KOPT-K1 (cell line): Measurements from ENCODE around the gene RIMBP3B.
"Not testable (repeated sequence)": the region's sequence is repeated elsewhere in the genome, so short reads cannot be mapped to it uniquely, and the experiment has no call there.

ENCODE experiments used
- H3K27ac ChIP-seq: fragments of 200-600 bp; sonication (generic); 2 replicates; pipeline ENCODE4 v1.5.1; 2016; ENCODE audit warnings: antibody characterized with exemption, mild to moderate bottlenecking, low read depth, low read length; ENCODE audit not compliant: poor library complexity, severe bottlenecking
- H3K36me3 ChIP-seq: fragments of 200-600 bp; sonication (generic); 2 replicates; pipeline ENCODE4 v1.5.1; 2017; ENCODE audit warnings: antibody characterized with exemption, mild to moderate bottlenecking, low read length, moderate library complexity; ENCODE audit not compliant: insufficient read depth
- H3K9me3 ChIP-seq: fragments of 200-600 bp; sonication (generic); 2 replicates; pipeline ENCODE4 v1.5.1; 2017; ENCODE audit warnings: antibody characterized with exemption, low read length, mild to moderate bottlenecking; ENCODE audit not compliant: insufficient read depth, poor library complexity, severe bottlenecking

The RIMBP3B gene

GRCh38 chr22:21394613-21395012 lies 11.1 kb downstream of the RIMBP3B start:
- H3K9me3 ChIP-seq, H3K27ac ChIP-seq, H3K36me3 ChIP-seq: not testable (repeated sequence)

DNA sequence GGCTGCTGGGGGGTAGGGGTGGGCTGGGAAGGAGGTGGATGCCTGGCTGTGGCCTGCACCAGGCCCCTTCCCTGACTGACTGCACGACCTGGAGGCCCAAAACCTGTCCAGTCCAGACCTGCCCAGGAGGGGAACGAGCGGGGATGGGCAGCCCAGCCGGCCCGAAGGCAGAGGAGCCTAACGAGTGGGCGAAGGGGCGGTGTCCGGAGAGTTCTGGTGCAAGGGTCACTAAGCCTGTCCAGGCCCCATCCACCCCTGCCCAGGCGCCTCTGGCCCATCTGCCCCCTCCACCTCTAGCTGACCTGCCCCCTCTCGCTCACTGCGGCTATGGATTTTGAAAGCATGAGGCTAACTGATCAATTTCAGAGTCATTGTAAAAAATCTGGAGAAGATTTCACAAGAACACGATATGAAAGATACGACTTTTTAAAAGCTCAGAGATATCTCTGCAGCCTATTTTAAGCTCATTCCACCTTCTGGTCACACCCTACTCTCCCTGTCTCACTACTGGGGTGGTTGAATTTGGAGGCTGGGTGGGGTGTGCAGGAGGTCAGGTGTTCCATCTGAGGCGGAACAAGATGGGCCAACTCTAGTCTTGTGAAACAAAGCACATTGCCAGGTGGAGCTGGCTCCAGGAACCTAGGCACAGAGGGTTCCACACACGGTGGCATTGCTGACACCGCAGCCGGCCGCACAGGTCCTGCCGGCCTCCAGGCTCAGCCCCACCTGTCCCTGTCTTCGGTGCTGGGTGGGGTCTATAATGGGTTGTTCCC lies 17.8 kb downstream of the RIMBP3B start:
- H3K9me3 ChIP-seq, H3K36me3 ChIP-seq, H3K27ac ChIP-seq: not testable (repeated sequence)

DNA sequence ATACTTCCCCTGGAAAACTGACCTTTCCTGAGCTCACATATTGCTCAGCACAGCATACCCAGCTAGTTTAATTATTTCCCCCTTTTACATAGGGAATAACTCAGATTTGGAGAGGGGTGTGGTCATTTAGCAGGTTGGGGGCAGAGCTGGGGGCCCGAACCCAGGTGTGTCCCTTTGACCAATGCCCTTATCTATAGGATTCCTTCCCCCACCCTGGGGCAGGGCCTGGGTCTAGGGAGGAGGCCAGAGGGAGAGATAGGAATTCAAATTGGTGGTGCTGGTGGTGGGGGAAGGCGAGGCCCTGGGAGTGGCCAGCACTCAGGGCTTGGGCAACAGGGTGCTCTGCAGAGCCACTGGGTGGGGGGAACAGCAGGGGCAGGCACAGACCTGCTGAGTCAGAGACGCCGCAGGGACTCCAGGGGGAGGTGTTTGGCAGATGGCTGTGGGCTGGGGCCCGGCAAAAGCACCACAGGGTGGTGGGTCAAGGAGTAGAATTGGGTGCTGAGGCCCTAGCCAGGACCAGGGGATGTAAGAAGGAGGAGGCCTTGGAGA lies 19.3 kb downstream of the RIMBP3B start:
- H3K36me3 ChIP-seq, H3K9me3 ChIP-seq, H3K27ac ChIP-seq: not testable (repeated sequence)

DNA sequence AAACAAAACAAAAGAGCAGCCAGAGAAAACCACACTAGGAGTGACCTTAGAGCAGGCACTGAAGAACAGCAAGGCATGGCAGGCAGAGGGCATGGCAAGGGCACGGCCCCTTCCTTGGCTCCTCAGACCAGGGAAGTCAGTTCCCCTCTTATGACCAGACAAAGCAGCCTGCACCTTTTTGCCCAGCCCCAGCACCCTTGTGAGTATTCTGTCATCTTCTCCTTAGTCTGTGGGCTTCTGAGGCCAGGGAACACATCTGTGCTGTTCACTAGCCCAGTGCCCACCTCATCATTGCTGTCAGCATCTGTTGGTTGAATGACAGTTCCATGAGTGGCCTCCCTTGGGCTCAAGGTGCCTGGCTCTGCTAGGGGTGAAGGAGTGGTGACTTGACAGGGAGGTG lies 23.6 kb downstream of the RIMBP3B start:
- not testable (repeated sequence) for H3K9me3 ChIP-seq, H3K36me3 ChIP-seq, H3K27ac ChIP-seq

GRCh38 chr22:21407792-21408191 lies 24.2 kb downstream of the RIMBP3B start:
- H3K9me3 ChIP-seq, H3K27ac ChIP-seq, H3K36me3 ChIP-seq: not testable (repeated sequence)

GRCh38 chr22:21416375-21416774 lies 32.8 kb downstream of the RIMBP3B start:
- not testable (repeated sequence) for H3K9me3 ChIP-seq, H3K36me3 ChIP-seq, H3K27ac ChIP-seq

- not testable (repeated sequence) for H3K36me3 ChIP-seq, H3K9me3 ChIP-seq, H3K27ac ChIP-seq
These were observed 33.7 kb downstream of the RIMBP3B start, which contains the start of gene HIC2 for GRCh38 chr22:21417227-21417746. Gene HIC2, plus strand, starts transcription at chr22:21417371. Its CDS starts 25,461 bp downstream, at chr22:21442832.

DNA sequence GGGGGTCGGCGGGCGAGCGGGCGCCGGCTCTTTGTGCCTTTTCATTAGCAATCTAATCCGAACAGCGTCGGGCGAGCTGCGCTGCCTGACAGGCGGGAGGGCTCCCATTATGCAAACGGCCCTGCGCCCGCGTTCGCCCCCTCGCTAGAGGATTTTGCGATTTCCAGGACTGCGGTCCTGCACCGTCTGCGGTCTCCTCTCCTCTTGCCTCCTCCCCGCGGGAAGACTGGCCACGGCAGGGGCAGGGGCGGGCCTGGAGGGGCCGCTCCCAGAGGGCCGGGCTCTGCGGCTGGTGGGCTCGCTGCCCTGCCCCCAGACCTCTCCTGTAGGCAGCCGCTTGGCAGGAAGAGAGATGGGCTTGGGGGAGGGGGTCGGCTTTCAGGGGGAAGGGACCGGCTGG lies 34.3 kb downstream of the RIMBP3B start:
- H3K36me3 ChIP-seq, H3K27ac ChIP-seq, H3K9me3 ChIP-seq: not testable (repeated sequence)

DNA sequence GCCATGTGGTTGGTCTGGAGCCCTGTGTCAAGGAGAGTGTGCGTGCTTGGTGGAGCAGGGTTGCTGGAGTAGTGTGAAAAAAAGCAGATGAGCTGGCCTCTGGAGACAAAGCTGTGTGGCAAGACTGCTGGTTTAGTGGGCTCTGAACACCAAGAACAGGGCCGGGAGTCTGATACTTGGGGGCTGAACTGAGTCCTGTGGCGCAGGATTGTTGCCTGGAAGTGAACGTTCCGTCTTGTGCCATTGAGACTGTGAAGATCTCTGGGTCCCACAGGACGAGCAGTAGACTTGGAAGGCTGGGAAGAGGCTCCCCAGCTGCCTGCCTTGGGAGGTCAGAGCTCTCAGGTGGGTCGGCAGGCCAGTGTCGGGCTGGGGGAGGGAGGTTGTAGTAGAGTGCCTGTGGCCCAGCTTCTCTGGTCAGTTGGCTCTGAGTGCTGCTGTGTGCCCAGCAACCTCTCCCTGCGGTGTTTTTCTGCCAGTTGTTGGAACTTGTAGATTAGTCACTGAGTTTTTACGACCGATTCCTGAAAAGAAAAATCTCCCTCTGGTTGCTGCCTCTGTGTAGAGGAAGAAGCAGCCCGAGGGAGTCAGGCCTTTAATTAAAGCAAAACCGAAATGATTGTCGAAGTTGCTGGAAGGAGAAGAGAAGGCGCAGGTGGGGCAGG lies 35.6 kb downstream of the RIMBP3B start:
- not testable (repeated sequence) for H3K27ac ChIP-seq, H3K9me3 ChIP-seq, H3K36me3 ChIP-seq

GRCh38 chr22:21420180-21420763 lies 36.7 kb downstream of the RIMBP3B start:
- not testable (repeated sequence) for H3K9me3 ChIP-seq, H3K36me3 ChIP-seq, H3K27ac ChIP-seq

- H3K27ac ChIP-seq, H3K9me3 ChIP-seq, H3K36me3 ChIP-seq: not testable (repeated sequence)
These were observed 40.6 kb downstream of the RIMBP3B start for GRCh38 chr22:21424084-21424709.

- not testable (repeated sequence) for H3K9me3 ChIP-seq, H3K27ac ChIP-seq, H3K36me3 ChIP-seq
These were observed 51.1 kb downstream of the RIMBP3B start for GRCh38 chr22:21434378-21435233.

DNA sequence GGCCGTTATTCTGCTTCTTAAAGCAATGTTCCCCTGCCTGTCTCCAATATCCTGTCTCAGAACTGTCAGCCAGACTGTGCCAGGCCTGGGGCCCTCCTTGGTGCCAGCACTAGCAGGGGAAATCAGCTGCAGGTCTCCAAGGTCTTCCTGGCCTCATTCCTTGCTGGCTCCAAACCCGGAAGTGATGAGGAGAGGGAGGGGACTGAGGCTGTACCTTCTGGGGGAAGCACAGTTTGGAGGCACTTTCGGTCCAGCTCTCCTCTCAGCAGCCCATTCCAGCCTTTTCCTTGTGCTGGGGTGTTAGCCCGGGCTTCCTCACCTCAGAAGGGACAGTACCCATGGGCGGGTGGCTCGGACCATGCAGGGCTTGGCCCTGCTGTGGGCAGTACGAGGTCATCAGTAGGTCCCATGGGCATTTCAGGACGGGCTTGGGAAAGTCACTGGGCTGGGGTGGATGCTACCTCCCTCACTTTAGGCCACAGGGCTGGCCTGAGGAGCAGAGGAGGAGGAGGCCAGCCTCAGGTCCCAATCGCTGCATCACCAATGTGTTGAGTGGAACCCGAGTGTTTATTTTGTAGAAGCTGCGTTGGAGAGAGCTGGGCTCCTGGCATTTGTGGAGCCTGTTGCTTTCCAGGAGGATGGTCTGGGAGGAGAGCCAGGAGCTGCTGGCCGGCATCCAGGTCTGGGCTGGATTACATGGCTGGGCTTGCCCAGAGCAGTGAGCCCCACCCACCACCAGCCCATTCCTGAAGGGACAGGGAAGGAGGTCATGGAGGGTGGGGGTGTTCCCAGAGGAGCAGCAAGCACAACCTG lies 52.7 kb downstream of the RIMBP3B start:
- H3K9me3 ChIP-seq, H3K36me3 ChIP-seq, H3K27ac ChIP-seq: not testable (repeated sequence)

GRCh38 chr22:21438013-21438412 lies 54.5 kb downstream of the RIMBP3B start:
- not testable (repeated sequence) for H3K27ac ChIP-seq, H3K36me3 ChIP-seq, H3K9me3 ChIP-seq
